Colonic mucosa (tissue), 4 donors: ENCODE results near the gene AKAP3. TPM values are rescaled to one million over a fixed set of nuclear protein-coding genes. Genes with fewer than 3 reads are reported as not detected.

ENCODE experiments used
- DNase-seq: peaks from one replicate; pipeline ENCODE4 v3.0.0-alpha.2; 2020
- H3K27ac ChIP-seq: fragments of 200-600 bp; one replicate; pipeline ENCODE4 v1.8.0; 2021
- H3K27me3 ChIP-seq: fragments of 200-600 bp; one replicate; pipeline ENCODE4 v1.8.0; 2021
- H3K36me3 ChIP-seq: fragments of 200-600 bp; one replicate; pipeline ENCODE4 v1.8.0; 2021
- H3K4me1 ChIP-seq: fragments of 200-600 bp; one replicate; pipeline ENCODE4 v1.8.0; 2021; ENCODE audit warnings: mild to moderate bottlenecking
- H3K4me3 ChIP-seq: fragments of 200-600 bp; one replicate; pipeline ENCODE4 v1.8.0; 2021
- H3K9ac ChIP-seq, 2 donors: one replicate each; pipeline ENCODE4 v1.7.0; 2013; ENCODE audit warnings: control low read depth in 2 of 2, low read depth in 2 of 2, low read length in 2 of 2
- H3K9me3 ChIP-seq: fragments of 200-600 bp; one replicate; pipeline ENCODE4 v1.8.0; 2021
- intact Hi-C: fragments of 100-400 bp; cut with DNase I; formaldehyde crosslinking; loops from one replicate; pipeline ENCODE4 v1.14.1; 2022
- total RNA-seq, 2 donors: library from RNA; stranded (reverse); fragmentation: NEBNext Ultra II Directional in 1 of 2; extraction: Animal tissue kit (Norgen Biotek cat#: 25700) in 1 of 2; gene quantifications; one replicate each; pipeline ENCODE4 v1.2.1, GENCODE V29; 2021
- TF ChIP-seq, protein P1 (sequence below): fragments of 200-600 bp; IDR thresholded peaks from one replicate; pipeline ENCODE4 v1.8.0; 2022; ENCODE audit warnings: antibody characterized with exemption, mild to moderate bottlenecking
- donor health status: healthy.
- donor health status: DM: no; HTN: no; CAD: no.
- donor health status: DM: no; HTN: no; CAD: no.

Gene AKAP3
- total RNA-seq, 2 donors from 2014 or later = 2.0 to 3.3 TPM

DNA sequence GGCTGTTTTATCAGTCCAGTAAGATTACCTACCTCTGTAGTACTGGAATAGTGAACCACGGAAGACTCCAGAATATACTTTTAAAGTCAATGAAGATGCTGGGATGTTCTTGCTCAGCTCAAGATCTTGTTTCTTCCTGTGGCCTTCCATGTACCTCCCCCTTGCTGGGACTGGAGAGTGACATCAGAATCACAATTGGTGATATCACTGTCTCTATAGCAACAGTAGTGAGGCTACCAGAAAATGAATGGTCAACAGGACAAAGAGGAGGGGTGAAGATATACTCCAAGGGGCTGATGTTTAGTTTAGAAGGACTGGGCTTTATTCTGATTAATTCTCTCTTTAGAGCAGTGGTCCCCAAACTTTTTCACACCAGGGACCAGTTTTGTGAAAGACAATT is 3.8 kb downstream of the AKAP3 start:
- TF ChIP-seq, protein P1, sequence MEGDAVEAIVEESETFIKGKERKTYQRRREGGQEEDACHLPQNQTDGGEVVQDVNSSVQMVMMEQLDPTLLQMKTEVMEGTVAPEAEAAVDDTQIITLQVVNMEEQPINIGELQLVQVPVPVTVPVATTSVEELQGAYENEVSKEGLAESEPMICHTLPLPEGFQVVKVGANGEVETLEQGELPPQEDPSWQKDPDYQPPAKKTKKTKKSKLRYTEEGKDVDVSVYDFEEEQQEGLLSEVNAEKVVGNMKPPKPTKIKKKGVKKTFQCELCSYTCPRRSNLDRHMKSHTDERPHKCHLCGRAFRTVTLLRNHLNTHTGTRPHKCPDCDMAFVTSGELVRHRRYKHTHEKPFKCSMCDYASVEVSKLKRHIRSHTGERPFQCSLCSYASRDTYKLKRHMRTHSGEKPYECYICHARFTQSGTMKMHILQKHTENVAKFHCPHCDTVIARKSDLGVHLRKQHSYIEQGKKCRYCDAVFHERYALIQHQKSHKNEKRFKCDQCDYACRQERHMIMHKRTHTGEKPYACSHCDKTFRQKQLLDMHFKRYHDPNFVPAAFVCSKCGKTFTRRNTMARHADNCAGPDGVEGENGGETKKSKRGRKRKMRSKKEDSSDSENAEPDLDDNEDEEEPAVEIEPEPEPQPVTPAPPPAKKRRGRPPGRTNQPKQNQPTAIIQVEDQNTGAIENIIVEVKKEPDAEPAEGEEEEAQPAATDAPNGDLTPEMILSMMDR = no peak
- Histone ChIP-seq H3K4me1 (peaks cover 2% of the 10 kb centered on the region), H3K36me3 (no peaks in the 10 kb centered on the region), H3K4me3 (no peak overlapping the region), H3K27me3 (no peaks in the 10 kb centered on the region), H3K27ac (no peak overlapping the region), H3K9ac (no peak overlapping the region), H3K9me3 (no peaks in the 10 kb centered on the region)
- no peak for DNase-seq
- intact Hi-C loops = no loop called here

DNA sequence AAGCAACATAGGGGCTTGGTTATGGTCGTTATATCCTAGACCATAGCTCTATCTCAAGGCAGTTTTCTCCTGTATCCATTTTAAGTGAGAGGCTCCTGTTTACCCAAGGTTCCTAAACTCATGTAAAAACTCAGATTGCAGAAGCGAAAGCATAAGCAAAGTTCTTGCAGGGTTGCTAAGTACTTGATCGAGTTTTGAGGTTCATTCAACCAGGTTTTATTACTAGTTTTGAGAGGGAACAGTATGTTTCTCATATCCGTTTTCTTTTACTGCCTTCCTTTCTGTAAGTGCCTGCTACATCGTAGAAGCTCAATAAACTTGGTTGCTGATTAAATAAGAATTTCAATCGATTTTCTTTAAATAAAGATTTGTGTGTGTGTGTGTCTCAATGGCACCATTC is 5.1 kb downstream of the AKAP3 start:
- Histone ChIP-seq H3K36me3 (no peaks in the 10 kb centered on the region), H3K9me3 (no peaks in the 10 kb centered on the region), H3K9ac (no peak overlapping the region), H3K4me1 (no peaks in the 10 kb centered on the region), H3K27me3 (no peaks in the 10 kb centered on the region), H3K4me3 (no peak overlapping the region), H3K27ac (no peak overlapping the region)
- intact Hi-C loops = no loop called here
- DNase-seq = no peak
- TF ChIP-seq, protein P1 = no peak

DNA sequence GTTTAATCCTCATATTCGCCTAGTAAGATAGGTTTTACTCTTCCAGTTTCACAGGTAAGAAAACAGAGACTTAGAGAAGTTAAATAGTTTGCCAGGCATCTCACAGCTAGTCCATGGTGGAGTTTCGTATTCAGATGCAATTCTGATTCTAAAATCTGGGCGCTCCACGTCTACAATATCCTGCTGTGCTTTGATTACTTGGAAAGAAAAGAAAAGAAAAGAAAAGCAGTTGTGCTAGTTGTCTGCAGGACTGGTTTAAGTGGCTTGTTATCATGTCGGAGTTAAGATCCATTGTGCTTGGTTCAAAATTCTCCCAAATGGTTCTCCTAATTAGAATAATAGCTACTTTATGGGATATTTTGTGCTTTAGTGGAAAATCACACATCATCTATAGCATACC is 18.6 kb downstream of the AKAP3 start:
- no peak for DNase-seq
- intact Hi-C loops = no loop called here
- no peak overlapping the region for H3K9ac ChIP-seq
- H3K36me3 ChIP-seq = no peaks in the 10 kb centered on the region
- no peak overlapping the region for H3K4me3 ChIP-seq
- no peaks in the 10 kb centered on the region for H3K9me3 ChIP-seq
- TF ChIP-seq, protein P1 = no peak
- H3K4me1 ChIP-seq = no peaks in the 10 kb centered on the region
- no peak overlapping the region for H3K27ac ChIP-seq
- H3K27me3 ChIP-seq = no peaks in the 10 kb centered on the region

DNA sequence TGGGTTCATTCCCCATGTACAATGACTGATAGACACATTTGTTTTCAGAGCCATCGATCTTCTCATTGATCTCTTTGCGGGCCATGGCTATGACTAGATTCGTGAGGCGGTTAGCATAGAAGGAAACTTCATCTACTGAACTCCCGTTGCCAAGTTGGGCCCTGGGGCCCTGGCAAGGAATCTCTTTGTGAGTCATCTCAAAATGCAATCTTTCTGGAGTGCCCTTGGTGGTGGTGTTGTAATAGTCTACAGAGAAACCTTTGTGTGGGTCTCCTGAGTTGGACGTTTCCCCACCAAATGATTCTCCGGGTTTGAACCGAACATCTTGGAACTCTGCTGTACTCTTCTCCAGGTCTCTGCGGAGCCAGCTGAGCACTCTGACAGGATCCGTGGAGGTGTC is 20.4 kb downstream of the AKAP3 start:
- DNase-seq = no peak
- Histone ChIP-seq H3K4me3 (no peak overlapping the region), H3K27me3 (no peaks in the 10 kb centered on the region), H3K4me1 (no peaks in the 10 kb centered on the region), H3K9me3 (no peaks in the 10 kb centered on the region), H3K36me3 (no peaks in the 10 kb centered on the region), H3K9ac (no peak overlapping the region), H3K27ac (no peak overlapping the region)
- intact Hi-C loops = no loop called here
- TF ChIP-seq, protein P1 = no peak

DNA sequence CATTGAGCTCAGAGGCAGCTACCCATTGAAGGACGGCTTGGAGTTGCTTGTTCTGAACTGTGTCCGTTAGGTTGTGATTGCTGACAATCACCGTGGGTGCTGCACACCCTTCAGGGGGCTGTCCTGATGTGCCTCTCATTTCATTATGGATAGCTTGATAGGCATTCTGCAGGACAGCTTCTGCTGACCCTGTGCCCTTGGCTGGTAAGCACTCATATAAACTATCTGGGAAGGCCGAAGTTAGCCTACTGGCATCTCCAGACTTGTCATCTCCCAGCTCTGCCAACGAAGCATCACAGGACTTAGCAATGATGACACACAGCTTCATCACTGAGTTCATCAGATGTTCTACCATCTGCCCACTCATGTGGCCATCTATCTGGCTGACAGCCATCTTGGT is 22.3 kb downstream of the AKAP3 start:
- Histone ChIP-seq H3K4me3 (no peak overlapping the region), H3K9ac (no peak overlapping the region), H3K4me1 (no peaks in the 10 kb centered on the region), H3K36me3 (no peaks in the 10 kb centered on the region), H3K9me3 (no peaks in the 10 kb centered on the region), H3K27me3 (no peaks in the 10 kb centered on the region), H3K27ac (no peak overlapping the region)
- no peak for DNase-seq
- TF ChIP-seq, protein P1 = no peak
- intact Hi-C loops = no loop called here

DNA sequence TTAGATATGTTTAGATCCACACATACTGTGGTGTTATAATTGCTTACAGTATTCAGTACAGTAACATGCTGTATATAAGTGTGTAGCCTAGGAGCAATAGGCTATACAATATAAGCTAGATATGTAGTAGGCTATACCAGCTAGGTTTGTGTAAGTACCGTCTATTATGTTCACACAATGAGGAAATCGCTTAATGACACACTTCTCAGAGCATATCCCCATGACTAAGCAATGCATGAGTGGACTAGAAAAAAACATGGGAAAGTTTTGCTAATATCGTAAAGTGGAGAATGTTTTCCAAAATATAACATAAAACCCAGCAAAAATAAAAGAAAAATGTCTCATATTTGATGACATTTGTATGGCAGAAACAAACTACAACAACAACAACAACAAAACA is 27.3 kb downstream of the AKAP3 start:
- Histone ChIP-seq H3K9ac (no peak overlapping the region), H3K27ac (no peak overlapping the region), H3K27me3 (no peaks in the 10 kb centered on the region), H3K36me3 (no peaks in the 10 kb centered on the region), H3K4me3 (no peak overlapping the region), H3K9me3 (no peaks in the 10 kb centered on the region), H3K4me1 (no peaks in the 10 kb centered on the region)
- intact Hi-C loops = no loop called here
- no peak for DNase-seq
- TF ChIP-seq, protein P1 = no peak
